Stimulated activated CD8-positive, alpha-beta memory T cell treated with anti-CD3 and anti-CD28 coated beads, Interleukin-4, amount 100 ng/mL, for 48 hours (primary cell): ENCODE data around the gene CELF2.
"Not testable (repeated sequence)": the region's sequence is repeated elsewhere in the genome, so short reads cannot be mapped to it uniquely, and the experiment has no call there.

ENCODE experiments used
- DNase-seq: peaks from one replicate; pipeline ENCODE4 v3.0.0-alpha.2; 2020

CELF2 gene

DNA sequence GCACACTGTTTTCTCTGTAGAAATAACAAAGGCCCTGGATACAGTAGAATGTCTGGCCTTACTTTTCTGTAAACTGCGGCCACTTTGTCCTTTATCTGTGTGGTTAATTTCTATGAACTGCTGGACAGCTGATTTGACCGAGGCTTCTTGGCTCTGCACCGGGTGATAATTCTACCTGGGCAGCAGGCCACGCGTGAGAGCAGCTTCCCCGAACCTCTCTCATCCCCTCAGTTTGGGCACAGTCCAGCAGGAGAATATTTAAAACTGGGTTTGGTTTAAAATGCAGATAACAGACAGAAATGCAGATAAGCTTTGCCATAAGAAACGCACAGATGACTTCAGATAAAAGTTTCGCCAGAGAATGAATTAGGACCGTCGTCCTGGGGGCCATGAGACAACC, 81.0 kb downstream of the CELF2 start:
- DNase-seq = no peak

DNA sequence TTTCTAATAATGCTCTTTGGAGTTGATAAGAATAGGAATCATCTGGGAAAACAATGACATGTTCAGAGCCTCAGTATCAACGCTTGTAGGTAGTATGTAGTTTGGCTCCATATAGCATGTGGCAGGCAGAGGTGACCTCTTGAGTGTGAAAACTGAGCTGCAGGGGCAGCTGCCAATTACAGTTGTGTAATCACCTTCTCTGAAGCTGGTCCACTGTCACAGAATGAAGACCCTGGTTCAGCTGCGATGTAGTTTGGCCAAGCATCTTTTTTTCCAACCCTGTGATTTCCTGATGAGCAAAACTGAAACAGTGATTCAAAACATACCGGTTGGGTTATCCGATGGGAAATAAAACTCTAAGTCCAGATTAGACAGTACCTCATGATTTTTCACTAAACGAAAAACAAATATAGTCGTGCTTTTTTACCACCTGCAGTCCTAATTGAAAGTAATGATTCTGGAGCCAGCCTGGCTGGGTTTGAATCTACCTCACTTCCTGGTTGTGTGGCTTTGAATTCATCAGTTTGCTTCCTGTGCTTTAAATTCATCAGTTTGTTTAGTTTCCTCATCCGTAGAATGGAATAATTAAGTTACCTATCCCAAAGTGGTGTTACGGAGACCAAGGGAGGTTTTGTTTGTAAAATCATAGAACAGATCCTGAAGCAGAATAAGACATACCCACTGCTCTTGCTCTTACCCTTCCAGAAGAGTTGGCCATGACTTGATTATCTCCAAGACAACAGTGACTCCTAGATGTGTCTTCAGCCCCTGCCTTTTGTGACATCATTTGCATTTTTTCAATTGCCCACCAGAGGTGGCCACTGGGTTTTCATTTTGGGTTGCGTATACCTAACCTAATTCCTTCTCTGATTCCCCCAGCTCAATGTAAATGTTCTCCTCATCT, 87.4 kb downstream of the CELF2 start:
- DNase-seq = no peak

DNA sequence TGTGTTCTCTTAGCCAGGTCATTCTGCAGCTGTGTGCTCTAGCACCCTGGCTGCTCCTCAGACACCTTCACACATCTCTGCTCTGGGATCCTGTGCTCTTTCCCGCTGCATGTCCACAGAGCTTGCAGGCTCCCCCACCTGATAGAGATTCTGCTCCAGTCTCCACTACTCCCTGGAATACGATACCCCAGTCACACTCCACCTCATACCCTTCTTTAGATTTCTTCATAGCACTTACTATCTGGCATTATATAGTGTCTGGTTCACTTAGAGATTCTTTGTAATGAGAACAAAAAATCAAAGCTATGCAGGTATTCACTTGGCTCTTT, 88.0 kb downstream of the CELF2 start:
- no peak for DNase-seq

DNA sequence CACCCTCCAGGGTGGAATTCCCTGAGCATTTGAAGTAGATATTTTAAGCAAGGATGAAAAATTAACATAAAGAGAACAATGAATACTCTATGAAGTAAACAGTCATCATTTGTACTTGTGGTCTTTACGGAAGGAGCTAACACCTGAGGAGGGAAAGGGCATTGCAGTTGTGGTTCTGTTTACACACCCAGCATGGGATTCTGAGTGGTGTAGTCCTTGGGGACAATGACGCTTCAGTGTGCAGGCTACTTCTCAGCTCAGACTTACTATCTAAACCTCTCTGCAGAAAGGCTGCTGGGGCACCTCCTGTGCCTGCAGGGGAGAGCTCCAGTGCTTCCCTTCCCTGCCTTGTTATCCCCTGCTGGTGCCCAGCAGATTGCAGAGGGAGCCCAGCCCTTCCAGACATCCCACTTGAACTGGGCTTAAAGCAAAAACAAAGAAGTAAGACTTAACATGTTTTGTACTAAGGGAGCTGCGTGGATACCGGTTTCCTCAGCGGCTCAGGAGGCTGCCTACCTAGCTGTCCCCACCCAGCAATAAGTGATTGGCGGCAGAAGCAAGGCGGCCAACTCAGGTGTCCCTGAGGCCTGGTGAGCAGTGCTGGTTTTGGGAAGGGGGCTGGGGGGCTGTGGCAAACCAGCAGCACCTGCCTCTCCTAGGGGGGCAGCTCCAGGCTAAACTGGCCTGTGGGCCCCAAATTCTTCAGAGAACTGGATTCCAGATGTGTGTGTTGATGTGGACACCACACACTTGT, 89.1 kb downstream of the CELF2 start:
- no peak for DNase-seq

DNA sequence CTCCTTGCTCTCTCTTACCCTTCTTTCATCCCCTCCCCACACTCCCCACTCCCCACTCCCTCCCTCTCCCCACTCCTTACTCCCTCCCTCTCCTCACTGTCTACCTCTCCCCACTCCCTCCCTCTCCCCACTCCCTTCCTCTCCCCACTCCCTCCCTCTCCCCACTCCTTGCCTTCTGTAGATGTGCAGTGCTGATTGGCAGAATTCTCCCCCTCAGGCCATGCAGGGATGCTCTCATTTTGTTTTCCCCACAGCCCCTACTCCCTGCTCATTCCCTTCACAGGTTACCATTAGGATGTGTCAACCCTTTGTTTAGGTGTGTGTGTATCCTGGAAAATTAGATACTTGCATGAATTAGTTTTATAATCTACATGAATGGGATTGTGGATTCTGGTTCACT, 90.3 kb downstream of the CELF2 start:
- DNase-seq = no peak

DNA sequence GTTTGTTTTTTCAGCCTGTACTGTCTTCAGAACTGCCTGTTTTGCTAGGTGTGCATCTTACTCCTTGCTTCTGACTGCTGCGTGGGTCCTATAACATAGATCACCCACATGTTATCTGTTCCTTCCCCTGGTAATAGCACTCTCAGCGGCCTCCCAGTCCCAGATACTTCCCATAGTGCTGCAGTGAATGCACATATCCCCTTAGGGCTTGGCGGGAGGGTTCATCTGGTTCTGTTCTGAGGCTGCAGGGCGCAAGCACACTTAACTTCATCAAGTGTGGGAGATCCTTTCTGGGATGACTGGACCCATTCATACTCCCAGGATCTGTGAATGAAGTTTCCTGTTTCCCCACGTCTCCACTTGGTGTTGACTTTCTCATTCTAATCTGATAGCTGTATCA, 90.7 kb downstream of the CELF2 start:
- no peak for DNase-seq

DNA sequence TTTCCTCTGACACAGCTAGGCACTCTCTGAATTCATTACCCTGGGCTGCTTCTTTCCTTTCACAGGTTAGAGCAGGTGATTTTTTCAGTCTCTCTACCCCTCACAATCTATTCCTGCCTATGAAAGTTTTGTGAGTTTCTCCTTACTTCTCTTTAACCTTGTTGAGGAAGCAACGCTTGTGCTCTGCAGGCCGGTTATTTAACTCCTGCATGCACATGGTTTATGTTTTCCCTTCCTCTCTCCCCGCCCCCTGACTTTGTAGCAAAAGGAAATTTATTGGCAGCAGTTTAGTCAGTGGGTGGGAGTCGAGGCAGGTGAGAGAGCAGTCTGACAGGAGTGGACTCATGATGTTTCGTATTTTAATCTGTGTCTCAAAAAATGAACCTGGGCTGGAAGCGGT, 91.9 kb downstream of the CELF2 start:
- no peak for DNase-seq

DNA sequence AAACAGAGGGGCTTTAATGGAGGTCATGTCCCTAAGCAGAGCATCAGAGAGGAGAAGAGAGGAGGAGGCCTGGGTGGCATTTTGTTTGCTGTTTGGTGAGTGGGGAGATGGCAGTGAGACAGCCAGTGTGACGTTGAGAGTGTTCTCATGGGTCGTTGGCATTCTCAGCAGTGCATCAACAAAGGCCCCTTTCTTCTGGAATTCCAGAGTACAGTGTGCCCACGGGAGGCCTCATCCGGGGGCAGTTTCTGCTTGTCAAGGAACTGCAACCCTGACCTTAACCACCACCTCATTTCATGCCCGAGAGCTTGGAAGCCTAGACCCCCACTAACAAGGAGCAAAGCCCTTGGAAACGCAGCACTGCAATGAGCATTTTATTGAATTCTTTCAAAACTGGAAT, 92.9 kb downstream of the CELF2 start:
- no peak for DNase-seq

DNA sequence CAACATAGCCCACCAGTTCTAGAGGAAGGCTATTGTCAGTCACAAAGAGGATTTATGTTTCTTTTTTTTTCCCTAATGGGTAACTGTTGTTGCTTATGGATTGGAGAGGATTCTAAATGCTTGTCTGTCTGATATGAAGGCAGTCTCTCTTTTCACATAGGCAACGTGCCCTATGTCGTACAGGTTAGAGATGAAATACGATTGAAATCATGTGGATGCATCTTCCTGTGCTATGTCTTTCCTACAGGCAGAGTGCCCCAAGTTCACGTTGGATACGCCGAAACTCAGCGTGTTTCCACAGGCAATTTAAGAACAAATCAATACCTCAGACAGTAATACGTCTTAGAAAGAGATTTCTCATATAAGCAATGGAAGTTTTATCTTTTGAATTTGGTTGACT, 93.8 kb downstream of the CELF2 start:
- no peak for DNase-seq

DNA sequence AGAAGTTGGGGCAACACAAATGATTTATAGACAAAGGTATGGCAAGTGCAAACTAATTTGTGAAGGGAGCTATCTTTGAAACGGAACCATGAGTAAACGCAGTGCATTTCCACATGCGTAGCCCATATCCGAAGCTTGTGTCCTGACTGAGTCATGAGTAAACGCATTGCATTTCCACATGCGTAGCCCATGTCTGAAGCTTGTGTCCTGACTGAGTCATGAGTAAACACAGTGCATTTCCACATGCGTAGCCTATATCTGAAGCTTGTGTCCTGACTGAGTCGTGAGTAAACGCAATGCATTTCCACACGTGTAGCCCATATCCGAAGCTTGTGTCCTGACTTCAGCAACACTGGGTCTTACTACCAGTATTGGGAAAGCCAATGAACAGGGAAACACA, 95.0 kb downstream of the CELF2 start:
- no peak for DNase-seq

DNA sequence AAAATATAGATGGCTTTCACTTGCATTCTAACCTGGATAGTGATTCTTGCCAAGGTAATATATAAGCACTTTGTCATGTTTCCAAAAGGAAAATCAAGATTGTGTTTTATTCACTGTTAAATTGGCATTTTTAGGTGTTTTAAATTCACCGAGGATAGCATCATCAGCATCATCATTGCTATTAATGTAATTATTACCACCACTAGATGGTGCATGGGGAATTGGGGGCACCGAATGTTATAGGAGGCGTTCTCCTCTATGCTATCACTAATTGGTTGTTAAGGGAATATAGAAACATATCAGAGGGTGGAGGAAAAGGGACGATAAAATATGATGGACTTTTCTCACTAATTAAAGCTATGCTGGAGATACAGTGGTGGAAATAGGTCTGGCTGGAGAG, 95.5 kb downstream of the CELF2 start:
- no peak for DNase-seq

DNA sequence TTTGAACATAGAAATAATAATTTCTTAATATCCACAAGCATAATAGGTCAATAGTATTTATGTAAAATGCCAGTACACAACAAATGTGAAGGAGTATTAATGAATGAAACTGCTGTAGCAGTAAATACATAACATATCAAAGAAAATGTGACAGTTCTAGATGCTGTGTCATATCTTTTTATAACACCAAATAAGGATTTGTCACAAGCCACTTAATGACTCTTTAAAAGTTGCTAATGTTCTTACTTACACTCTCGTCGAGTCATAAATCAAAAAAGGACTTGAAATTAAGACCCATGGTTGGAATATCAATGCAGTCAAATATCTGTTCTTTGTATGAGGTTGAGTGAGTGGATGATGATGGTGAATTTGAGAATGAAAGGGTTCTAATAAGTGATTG, 96.6 kb downstream of the CELF2 start:
- DNase-seq = no peak

DNA sequence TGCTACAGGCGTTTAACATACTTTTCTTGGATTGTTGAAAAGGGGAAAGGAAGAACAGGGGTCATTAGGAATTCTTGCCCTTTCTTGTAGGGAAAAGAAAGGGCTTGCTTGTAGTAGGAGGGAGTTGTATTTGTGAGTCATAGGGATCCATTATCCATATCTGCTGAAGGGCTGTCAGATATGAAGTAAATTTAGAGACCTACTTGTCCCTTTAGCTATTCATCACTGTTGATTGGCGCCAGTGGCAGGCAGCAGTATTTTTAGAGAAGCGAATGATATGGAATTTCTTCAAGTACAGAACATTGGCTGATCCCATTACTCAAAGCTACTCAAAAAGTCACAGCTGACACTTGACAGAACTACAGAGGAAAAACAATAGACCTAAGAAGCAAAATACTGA, 97.7 kb downstream of the CELF2 start:
- no peak for DNase-seq

DNA sequence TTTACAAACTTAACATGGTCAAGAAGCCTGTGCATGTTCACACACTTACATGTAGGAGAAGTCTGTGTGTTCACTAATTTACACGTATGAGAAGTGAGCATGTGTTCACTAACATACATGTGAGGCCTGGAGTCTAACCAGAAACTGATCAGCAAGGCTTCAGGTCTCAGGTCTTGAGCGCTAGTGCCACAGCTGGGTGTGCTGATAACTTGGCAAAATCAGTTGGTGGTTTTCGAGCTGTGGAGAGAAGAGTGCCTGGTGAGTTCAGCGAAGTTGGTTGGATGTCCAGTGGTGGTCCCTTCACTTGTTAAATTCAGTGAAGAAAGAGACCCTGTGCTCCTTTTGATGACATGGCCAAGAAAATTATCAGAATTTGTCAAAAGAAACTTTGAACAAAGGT, 98.7 kb downstream of the CELF2 start:
- DNase-seq = no peak

DNA sequence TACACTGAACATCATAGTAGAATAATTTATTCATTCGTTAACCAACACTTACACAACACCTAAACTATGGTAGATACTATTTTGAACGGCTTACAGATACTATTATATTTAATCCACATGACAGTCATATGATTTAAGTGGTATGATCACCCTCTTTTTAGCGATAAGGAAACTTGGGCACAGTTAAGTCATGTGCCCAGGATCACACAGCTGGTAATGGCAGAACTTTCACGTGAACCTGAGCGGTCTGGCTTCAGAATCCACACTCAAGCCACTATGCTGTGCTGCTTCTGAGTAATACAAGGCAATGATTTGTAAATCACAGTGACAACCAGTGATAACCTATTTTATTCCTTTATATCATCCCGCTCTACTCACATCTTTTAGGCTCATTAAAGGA, 99.1 kb downstream of the CELF2 start:
- DNase-seq = no peak

DNA sequence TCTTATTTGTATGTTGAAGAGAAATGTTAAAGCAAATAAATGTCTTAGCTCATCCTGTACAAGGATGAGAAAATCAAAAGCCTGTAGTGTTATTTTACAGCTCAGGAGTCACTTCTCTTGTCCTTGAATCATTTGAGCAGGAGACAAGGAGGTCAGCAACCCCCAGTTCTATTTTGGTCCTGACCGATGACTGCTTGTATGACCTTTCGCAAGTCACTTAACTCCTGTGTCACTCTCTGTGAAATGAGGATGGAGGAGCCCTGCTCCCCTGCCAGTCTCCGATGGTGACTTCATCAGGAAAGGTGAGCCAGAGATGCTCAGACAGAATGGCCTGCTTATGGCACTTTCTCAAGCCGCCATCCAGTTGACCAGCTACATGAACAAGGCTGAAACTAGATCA, 101.0 kb downstream of the CELF2 start:
- DNase-seq = no peak

DNA sequence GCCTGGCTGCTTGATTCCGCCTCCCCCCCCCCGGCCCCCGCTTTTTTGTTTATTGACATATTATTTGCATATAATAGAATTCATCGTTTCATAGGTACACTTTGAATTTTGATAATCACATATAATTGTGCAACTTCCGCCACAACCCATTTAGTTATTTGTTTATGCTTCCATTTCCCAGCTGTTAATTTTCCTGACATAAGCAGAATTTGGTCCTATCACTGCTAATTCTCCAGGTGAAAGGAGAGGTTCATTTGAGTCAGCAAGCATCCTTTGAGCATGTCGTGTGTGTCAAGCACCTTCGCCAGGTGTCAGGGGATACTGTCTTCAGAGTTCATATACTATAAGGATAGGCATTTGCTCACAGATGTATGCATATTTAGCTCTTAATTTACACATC, 102.2 kb downstream of the CELF2 start:
- DNase-seq = no peak

DNA sequence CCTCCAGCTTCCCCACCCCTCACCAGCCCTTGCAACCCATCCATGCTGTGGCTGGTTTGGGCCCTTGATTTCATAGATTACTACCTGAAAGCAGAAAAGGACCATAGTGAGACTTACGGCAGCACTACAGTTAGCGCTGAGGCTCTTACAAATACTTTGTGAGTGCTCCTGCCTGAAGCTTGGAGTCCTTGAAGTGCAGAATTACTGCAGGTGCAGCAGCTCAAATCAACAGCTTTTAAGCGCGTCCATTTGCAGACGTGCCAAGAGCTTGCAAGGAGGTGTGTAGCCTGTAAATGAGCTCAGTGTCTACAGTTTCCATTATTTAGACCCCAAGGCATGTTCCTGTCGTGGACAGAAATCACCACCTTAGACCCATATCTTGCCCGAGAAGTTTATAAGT, 103.0 kb downstream of the CELF2 start:
- DNase-seq = no peak

DNA sequence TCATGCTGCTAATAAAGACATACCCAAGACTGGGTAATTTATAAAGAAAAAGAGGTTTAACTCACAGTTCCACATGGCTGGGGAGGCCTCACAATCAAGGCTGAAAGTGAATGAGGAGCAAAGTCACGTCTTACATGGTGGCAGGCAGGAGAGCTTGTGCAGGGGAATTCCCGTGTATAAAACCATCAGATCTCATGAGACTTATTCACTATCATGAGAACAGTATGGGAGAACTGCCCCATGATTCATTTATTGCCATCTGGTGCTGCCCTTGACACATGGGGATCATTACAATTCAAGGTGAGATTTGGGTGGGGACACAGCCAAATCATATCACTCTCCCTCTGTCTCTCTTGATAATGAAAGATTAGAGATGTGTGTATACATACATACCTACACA, 106.2 kb downstream of the CELF2 start:
- DNase-seq = not testable (repeated sequence)

DNA sequence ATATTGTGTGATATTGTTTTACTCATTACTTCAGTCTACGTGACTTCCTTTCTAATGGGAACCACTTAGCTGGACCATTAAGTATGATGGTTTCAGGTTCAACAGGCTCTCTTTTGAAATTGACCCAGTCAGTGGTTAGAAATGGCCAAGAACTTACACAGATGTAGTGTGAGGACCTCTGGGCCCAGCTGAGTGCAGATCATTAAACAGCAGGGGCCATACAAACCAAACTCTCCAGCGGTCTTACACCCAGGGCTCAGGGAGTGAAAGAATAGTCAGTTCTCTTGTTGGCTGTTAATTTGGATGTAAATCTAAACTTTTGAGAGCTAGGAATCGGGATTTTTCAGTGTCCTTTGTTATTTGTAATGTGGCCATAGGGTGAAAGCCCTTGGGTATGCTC, 107.3 kb downstream of the CELF2 start:
- no peak for DNase-seq

DNA sequence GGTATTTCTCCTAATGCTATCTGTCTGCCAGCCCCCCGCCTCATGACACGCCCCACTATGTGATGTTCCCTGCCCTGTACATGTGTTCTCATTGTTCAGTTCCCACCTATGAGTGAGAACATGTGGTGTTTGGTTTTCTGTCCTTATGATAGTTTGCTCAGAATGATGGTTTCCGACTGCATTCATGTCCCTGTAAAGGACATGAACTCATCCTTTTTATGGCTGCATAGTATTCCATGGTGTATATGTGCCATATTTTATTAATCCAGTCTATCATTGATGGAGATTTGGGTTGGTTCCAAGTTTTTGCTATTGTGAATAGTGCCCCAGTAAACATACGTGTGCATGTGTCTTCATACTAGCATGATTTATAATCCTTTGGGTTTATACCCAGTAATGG, 109.3 kb downstream of the CELF2 start:
- not testable (repeated sequence) for DNase-seq

DNA sequence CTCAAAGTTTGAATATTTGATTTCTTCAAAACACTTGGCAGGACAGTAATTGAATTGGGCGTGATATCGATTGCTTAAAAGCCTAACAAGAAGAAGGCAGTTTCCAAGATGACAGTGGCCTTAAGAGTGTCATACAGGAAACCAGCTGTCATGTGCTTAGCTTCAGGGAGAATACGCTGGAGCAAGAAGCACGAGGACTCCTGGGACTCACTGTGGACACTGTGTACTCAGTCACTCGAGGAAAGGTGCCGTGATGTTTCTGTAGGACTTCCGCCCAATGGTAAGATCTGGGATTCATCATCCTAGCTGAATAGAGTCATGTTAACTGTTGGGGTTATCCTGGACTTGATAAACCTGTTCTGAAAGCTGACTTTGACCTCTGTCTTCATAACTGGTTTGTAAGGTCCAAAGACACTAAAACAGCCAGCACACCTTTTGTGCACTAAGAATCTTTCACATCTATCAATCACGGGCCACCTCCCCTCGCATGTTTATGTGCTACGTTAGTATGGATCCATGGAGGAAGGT, 113.5 kb downstream of the CELF2 start:
- DNase-seq = no peak

DNA sequence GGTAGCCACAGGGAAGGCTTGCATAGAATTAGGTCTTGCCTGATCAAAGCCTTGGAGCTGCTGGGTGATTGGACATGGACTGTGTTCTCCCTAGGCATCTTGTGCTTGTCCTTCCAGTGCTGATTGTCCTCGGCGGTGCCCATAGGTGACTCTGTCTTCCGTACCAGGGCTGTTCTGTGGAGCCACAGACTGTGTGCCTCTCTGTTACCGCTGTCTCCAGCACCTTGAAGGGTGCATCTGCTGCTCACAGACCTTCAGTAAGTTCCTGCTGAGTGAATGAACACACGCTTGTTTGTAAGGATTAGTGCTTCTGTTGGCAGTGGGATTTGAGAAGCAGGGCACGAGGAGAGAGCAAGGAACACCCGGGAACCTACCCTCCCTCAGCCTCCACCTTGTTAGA, 116.7 kb downstream of the CELF2 start:
- DNase-seq = no peak

DNA sequence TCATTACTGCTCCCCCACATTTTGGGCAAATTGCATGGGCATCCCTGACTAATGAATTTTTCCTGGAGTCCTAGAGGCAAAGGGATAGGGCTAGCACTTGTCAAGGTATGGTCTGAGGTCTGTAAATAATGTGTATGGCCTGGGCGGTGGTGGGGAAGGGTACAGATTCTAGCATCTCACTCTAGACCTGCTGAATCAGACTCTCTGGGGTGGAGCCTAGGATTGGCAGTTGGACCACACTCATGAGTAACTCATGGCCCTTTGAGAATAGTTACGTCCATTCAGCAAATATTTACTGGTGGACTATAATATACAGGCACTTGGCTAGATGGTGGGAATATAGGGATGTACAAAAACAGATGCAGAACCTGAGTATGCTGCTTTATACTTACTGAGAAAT, 118.0 kb downstream of the CELF2 start:
- DNase-seq = no peak
